GM10248 (cell line): ENCODE results near the gene ENPEP.

Experiments used
- CTCF ChIA-PET: fragments of 300-600 bp; sonication (Branson Sonifier 250); formaldehyde crosslinking; extraction: SDS; loops from one replicate; lab custom pipeline; 2021; ENCODE audit warnings: antibody characterized with exemption; lab: Yijun Ruan, JAX
- POLR2A ChIA-PET: fragments of 350-650 bp; sonication (Branson Sonifier 250); formaldehyde crosslinking; extraction: SDS; loops from one replicate; lab custom pipeline; 2020; ENCODE audit warnings: antibody characterized with exemption; lab: Yijun Ruan, JAX
- DNase-seq: peaks from one replicate; pipeline ENCODE4 v3.0.0; 2012; ENCODE audit errors: extremely low spot score
- CTCF ChIP-seq: IDR thresholded peaks from 2 replicates; pipeline ENCODE4 v1.5.1; 2012; ENCODE audit warnings: mild to moderate bottlenecking, low read depth; ENCODE audit errors: extremely low read depth, missing control alignments, control extremely low read depth

Gene ENPEP

GRCh38 chr4:110515676-110516075, 39.7 kb downstream of the ENPEP start:
- TF ChIP-seq CTCF: no peak
- POLR2A ChIA-PET: no interaction called here
- DNase-seq: no peak
- CTCF ChIA-PET: interaction anchor here (0.6 to 17.4 kb wide), 19 partner anchors 7 to 1095 kb away, joined by 3 to 673 read pairs (median 3); no protein-coding TSS in a partner anchor

- TF ChIP-seq CTCF: peak; percentile 79
- POLR2A ChIA-PET: no interaction called here
Observed at GRCh38 chr4:110516106-110516922, 40.4 kb downstream of the ENPEP start.

GRCh38 chr4:110518889-110519490, 43.0 kb downstream of the ENPEP start:
- ChIA-PET POLR2A (no interaction called here), CTCF (interaction anchor here (0.8 to 17.4 kb wide), 16 partner anchors 11 to 1513 kb away, joined by 3 to 673 read pairs (median 4); no protein-coding TSS in a partner anchor)
- no peak for DNase-seq
- peak; percentile 75 for TF ChIP-seq CTCF

More at GRCh38 chr4:110516106-110516922, 40.4 kb downstream of the ENPEP start:
- DNase-seq: peak; percentile 39
- CTCF ChIA-PET: interaction anchor here (0.6 to 17.4 kb wide), 31 partner anchors 8 to 1096 kb away, joined by 3 to 673 read pairs (median 3); partner anchors contain the start of gene ENPEP

GRCh38 chr4:110520886-110521285, 44.9 kb downstream of the ENPEP start:
- CTCF ChIA-PET: interaction anchor here (0.8 to 17.4 kb wide), 5 partner anchors 10 to 517 kb away, joined by 3 to 673 read pairs (median 6); no protein-coding TSS in a partner anchor
- POLR2A ChIA-PET: no interaction called here
- no peak for TF ChIP-seq CTCF
- DNase-seq: no peak

GRCh38 chr4:110526589-110526988, 50.6 kb downstream of the ENPEP start:
- CTCF ChIA-PET: interaction anchor here (1.6 to 2.3 kb wide), 2 partner anchors 9 to 14 kb away, joined by 3 to 7 read pairs; no protein-coding TSS in a partner anchor
- POLR2A ChIA-PET: no interaction called here
- no peak for TF ChIP-seq CTCF
- DNase-seq: no peak

GRCh38 chr4:110527156-110527555, 51.2 kb downstream of the ENPEP start:
- TF ChIP-seq CTCF: no peak
- ChIA-PET CTCF (interaction anchor here (0.9 to 1.6 kb wide), 2 partner anchors 10 kb away, joined by 3 read pairs; no protein-coding TSS in a partner anchor), POLR2A (no interaction called here)
- DNase-seq: no peak
